Measurements from ENCODE around the gene HSPA4. TPM values are rescaled to one million over a fixed set of nuclear protein-coding genes. Genes with fewer than 3 reads are reported as not detected.

Gene HSPA4
- total and polyA plus RNA-seq, 9 donors, result 55.7 to 83.9 (median 73.1) TPM

GRCh38 chr5:133063965-133064364, 12.2 kb downstream of the HSPA4 start:
- no peaks in the 10 kb centered on the region for H3K9me3 ChIP-seq (replicated peaks; ENCODE audit: control insufficient read depth, low read depth, low read length)
- H3K36me3 ChIP-seq (ENCODE audit: control insufficient read depth, insufficient read depth, low read length), result peaks cover 19% of the 10 kb centered on the region
- WGBS (ENCODE audit: insufficient coverage), result 95% methylated on average over 3 of the region's 10 CpGs
- no peaks in the 10 kb centered on the region for H3K4me1 ChIP-seq (ENCODE audit: control insufficient read depth, insufficient read depth, low read length)
- H3K27me3 ChIP-seq (ENCODE audit: control insufficient read depth, insufficient read depth, low read length), result no peaks in the 10 kb centered on the region
- H3K4me3 ChIP-seq (ENCODE audit: low read length), result no peak overlapping the region
- DNase-seq, result no peak
- no peak overlapping the region for H3K27ac ChIP-seq (ENCODE audit: low read length)

DNA sequence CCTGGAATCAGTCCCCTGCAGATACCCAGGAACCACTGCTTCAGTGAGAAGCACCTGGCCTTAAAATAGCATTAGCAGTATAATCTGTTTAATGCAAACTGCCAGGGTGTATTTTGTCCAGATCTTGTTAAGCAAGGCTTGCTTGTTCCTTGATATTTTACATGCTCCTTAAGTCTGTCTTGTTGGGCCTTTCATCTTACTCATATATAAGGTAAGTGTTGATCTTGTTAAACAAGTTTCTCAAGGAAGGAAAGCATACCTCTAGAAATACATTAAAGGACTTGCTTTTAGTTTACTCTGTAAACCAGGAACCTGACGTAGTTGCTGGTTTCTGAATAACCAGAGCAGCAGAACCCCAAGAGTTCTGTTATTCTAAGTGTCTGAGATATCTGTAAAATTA, 13.7 kb downstream of the HSPA4 start:
- no peak overlapping the region for H3K4me3 ChIP-seq (ENCODE audit: low read length)
- no peaks in the 10 kb centered on the region for H3K9me3 ChIP-seq (replicated peaks; ENCODE audit: control insufficient read depth, low read depth, low read length)
- H3K36me3 ChIP-seq (ENCODE audit: control insufficient read depth, insufficient read depth, low read length), result peaks cover 32% of the 10 kb centered on the region
- H3K27me3 ChIP-seq (ENCODE audit: control insufficient read depth, insufficient read depth, low read length), result no peaks in the 10 kb centered on the region
- no CpG with 5 or more reads among the region's 1 CpG for WGBS (ENCODE audit: insufficient coverage)
- no peak overlapping the region for H3K27ac ChIP-seq (ENCODE audit: low read length)
- DNase-seq, result no peak
- no peaks in the 10 kb centered on the region for H3K4me1 ChIP-seq (ENCODE audit: control insufficient read depth, insufficient read depth, low read length)

DNA sequence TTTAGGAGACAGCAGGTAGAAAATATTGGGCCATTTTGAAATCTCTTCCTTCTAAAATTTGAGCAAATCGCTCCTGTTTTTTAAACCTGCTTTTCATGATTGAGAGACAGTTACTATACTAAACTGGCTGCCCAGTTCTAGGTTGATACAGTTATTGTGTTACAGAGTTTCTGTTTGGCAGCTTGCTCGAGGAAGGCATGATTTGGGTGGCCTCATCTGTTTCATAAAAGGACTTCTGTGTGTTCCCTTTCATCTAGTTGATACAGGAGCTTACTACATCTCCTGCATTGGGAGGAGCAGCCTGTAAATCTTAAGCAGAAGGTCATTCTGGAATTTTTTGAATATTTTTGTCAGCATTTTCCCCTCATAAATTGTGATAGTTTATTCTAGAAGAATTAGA, 14.2 kb downstream of the HSPA4 start:
- Histone ChIP-seq H3K9me3 (replicated peaks; ENCODE audit: control insufficient read depth, low read depth, low read length) (no peaks in the 10 kb centered on the region), H3K36me3 (ENCODE audit: control insufficient read depth, insufficient read depth, low read length) (peaks cover 38% of the 10 kb centered on the region), H3K4me1 (ENCODE audit: control insufficient read depth, insufficient read depth, low read length) (no peaks in the 10 kb centered on the region), H3K27me3 (ENCODE audit: control insufficient read depth, insufficient read depth, low read length) (no peaks in the 10 kb centered on the region), H3K4me3 (ENCODE audit: low read length) (no peak overlapping the region), H3K27ac (ENCODE audit: low read length) (no peak overlapping the region)
- no peak for DNase-seq
- 100% methylated on average over 1 of the region's 2 CpGs for WGBS (ENCODE audit: insufficient coverage)

- 86% methylated on average over 3 of the region's 4 CpGs for WGBS (ENCODE audit: insufficient coverage)
- Histone ChIP-seq H3K27me3 (ENCODE audit: control insufficient read depth, insufficient read depth, low read length) (no peaks in the 10 kb centered on the region), H3K36me3 (ENCODE audit: control insufficient read depth, insufficient read depth, low read length) (peaks cover 61% of the 10 kb centered on the region), H3K27ac (ENCODE audit: low read length) (no peak overlapping the region), H3K4me3 (ENCODE audit: low read length) (no peak overlapping the region), H3K4me1 (ENCODE audit: control insufficient read depth, insufficient read depth, low read length) (no peaks in the 10 kb centered on the region), H3K9me3 (replicated peaks; ENCODE audit: control insufficient read depth, low read depth, low read length) (no peaks in the 10 kb centered on the region)
- no peak for DNase-seq
These were observed 20.2 kb downstream of the HSPA4 start for GRCh38 chr5:133072021-133072420.

GRCh38 chr5:133075572-133076536, 24.0 kb downstream of the HSPA4 start:
- no peak for DNase-seq
- no peak overlapping the region for H3K4me3 ChIP-seq (ENCODE audit: low read length)
- no peaks in the 10 kb centered on the region for H3K9me3 ChIP-seq (replicated peaks; ENCODE audit: control insufficient read depth, low read depth, low read length)
- no peak overlapping the region for H3K27ac ChIP-seq (ENCODE audit: low read length)
- H3K4me1 ChIP-seq (ENCODE audit: control insufficient read depth, insufficient read depth, low read length), result no peaks in the 10 kb centered on the region
- H3K36me3 ChIP-seq (ENCODE audit: control insufficient read depth, insufficient read depth, low read length), result peaks cover 36% of the 10 kb centered on the region
- H3K27me3 ChIP-seq (ENCODE audit: control insufficient read depth, insufficient read depth, low read length), result no peaks in the 10 kb centered on the region
- no CpG with 5 or more reads among the region's 7 CpGs for WGBS (ENCODE audit: insufficient coverage)

DNA sequence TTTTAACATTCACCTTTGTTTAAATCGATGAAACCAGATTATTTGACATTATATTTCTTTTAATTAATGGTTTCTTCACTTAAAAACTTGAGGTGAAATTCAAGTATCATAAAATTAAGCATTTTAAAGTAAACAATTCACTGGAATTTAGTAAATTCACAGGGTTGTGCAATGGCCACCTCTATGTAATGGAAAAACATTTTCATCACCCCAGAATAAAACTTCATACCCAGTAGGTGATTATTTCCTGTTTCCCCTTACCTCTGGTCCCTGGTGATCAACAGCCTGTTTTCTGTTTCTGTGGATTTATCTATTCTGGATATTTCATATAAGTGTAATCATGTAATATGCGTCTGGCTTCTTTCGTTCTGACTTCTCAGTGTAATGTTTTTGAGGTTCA, 27.2 kb downstream of the HSPA4 start:
- H3K4me3 ChIP-seq (ENCODE audit: low read length), result no peak overlapping the region
- H3K36me3 ChIP-seq (ENCODE audit: control insufficient read depth, insufficient read depth, low read length), result peaks cover 15% of the 10 kb centered on the region
- DNase-seq, result no peak
- H3K27ac ChIP-seq (ENCODE audit: low read length), result no peak overlapping the region
- H3K27me3 ChIP-seq (ENCODE audit: control insufficient read depth, insufficient read depth, low read length), result no peaks in the 10 kb centered on the region
- H3K4me1 ChIP-seq (ENCODE audit: control insufficient read depth, insufficient read depth, low read length), result no peaks in the 10 kb centered on the region
- WGBS (ENCODE audit: insufficient coverage), result no CpG with 5 or more reads among the region's 3 CpGs
- H3K9me3 ChIP-seq (replicated peaks; ENCODE audit: control insufficient read depth, low read depth, low read length), result no peaks in the 10 kb centered on the region

- 100% methylated on average over 3 of the region's 7 CpGs for WGBS (ENCODE audit: insufficient coverage)
- Histone ChIP-seq H3K9me3 (replicated peaks; ENCODE audit: control insufficient read depth, low read depth, low read length) (no peaks in the 10 kb centered on the region), H3K27me3 (ENCODE audit: control insufficient read depth, insufficient read depth, low read length) (no peaks in the 10 kb centered on the region), H3K36me3 (ENCODE audit: control insufficient read depth, insufficient read depth, low read length) (peaks cover 16% of the 10 kb centered on the region), H3K4me3 (ENCODE audit: low read length) (no peak overlapping the region), H3K27ac (ENCODE audit: low read length) (no peak overlapping the region), H3K4me1 (ENCODE audit: control insufficient read depth, insufficient read depth, low read length) (no peaks in the 10 kb centered on the region)
- no peak for DNase-seq
These were observed 29.2 kb downstream of the HSPA4 start for GRCh38 chr5:133081036-133081435.

GRCh38 chr5:133081703-133082102, 29.9 kb downstream of the HSPA4 start:
- H3K27me3 ChIP-seq (ENCODE audit: control insufficient read depth, insufficient read depth, low read length), result no peaks in the 10 kb centered on the region
- WGBS (ENCODE audit: insufficient coverage), result no CpG with 5 or more reads among the region's 1 CpG
- no peaks in the 10 kb centered on the region for H3K4me1 ChIP-seq (ENCODE audit: control insufficient read depth, insufficient read depth, low read length)
- DNase-seq, result no peak
- H3K9me3 ChIP-seq (replicated peaks; ENCODE audit: control insufficient read depth, low read depth, low read length), result no peaks in the 10 kb centered on the region
- H3K36me3 ChIP-seq (ENCODE audit: control insufficient read depth, insufficient read depth, low read length), result peaks cover 16% of the 10 kb centered on the region
- no peak overlapping the region for H3K4me3 ChIP-seq (ENCODE audit: low read length)
- no peak overlapping the region for H3K27ac ChIP-seq (ENCODE audit: low read length)

DNA sequence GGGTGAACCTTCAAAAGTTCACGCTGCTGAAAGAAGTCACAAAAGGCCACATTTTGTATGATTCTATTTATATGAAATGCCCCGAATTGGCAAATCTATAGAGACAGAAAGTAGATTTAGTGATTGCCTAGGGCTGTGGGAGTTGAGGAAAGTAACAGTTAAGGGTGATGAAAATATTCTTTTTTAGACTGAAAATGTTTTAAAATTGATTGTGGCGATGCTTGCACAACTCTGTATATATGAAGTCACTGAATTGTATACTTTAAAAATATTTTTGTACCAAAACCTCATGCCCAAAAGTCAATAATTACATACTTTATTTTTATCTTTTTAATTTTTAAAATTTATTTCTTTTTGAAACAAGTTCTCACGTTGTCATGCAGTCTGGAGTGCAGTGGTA, 30.3 kb downstream of the HSPA4 start:
- no peaks in the 10 kb centered on the region for H3K9me3 ChIP-seq (replicated peaks; ENCODE audit: control insufficient read depth, low read depth, low read length)
- no peak overlapping the region for H3K4me3 ChIP-seq (ENCODE audit: low read length)
- no peak for DNase-seq
- H3K36me3 ChIP-seq (ENCODE audit: control insufficient read depth, insufficient read depth, low read length), result peaks cover 17% of the 10 kb centered on the region
- no peak overlapping the region for H3K27ac ChIP-seq (ENCODE audit: low read length)
- 91% methylated on average over 1 of the region's 4 CpGs for WGBS (ENCODE audit: insufficient coverage)
- no peaks in the 10 kb centered on the region for H3K27me3 ChIP-seq (ENCODE audit: control insufficient read depth, insufficient read depth, low read length)
- H3K4me1 ChIP-seq (ENCODE audit: control insufficient read depth, insufficient read depth, low read length), result no peaks in the 10 kb centered on the region

DNA sequence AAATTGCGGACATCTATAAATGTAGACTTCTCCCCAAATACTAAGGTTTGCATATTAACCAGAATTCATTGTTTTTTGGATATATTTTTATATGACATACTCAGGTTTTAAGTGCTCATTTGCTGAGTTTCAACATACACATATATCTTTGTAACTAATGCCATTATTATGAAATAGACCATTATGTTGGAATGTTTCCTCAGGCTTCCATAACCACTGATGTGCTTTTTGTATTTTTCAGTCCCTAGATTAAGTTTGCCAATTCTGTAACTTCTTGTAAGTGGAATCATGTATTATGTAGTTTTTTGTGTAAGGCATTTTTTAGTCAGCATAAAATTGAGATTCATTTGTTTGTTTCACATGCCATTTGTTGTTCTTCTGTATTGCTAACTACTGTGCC, 32.1 kb downstream of the HSPA4 start:
- Histone ChIP-seq H3K36me3 (ENCODE audit: control insufficient read depth, insufficient read depth, low read length) (peaks cover 23% of the 10 kb centered on the region), H3K4me1 (ENCODE audit: control insufficient read depth, insufficient read depth, low read length) (no peaks in the 10 kb centered on the region), H3K9me3 (replicated peaks; ENCODE audit: control insufficient read depth, low read depth, low read length) (no peaks in the 10 kb centered on the region), H3K4me3 (ENCODE audit: low read length) (no peak overlapping the region), H3K27ac (ENCODE audit: low read length) (no peak overlapping the region), H3K27me3 (ENCODE audit: control insufficient read depth, insufficient read depth, low read length) (no peaks in the 10 kb centered on the region)
- no CpG with 5 or more reads among the region's 1 CpG for WGBS (ENCODE audit: insufficient coverage)
- no peak for DNase-seq

Data from muscle of leg (tissue), 11 donors.